HepG2 (cell line): ENCODE data around the gene ERVH48-1. TPM values are rescaled to one million over a fixed set of nuclear protein-coding genes. Genes with fewer than 3 reads are reported as not detected.

Source experiments
- E2F2 ChIP-seq: sonication (generic); formaldehyde crosslinking; IDR thresholded peaks from 2 replicates; pipeline ENCODE4 v1.4.0; 2020; ENCODE audit warnings: missing genetic modification reagents, borderline replicate concordance
- KDM3A ChIP-seq: IDR thresholded peaks from 2 replicates; pipeline ENCODE4 v1.6.1; 2018; ENCODE audit warnings: low read depth, missing compliant biosample characterization
- LBX2 ChIP-seq: sonication (generic); formaldehyde crosslinking; IDR thresholded peaks from 2 replicates; pipeline ENCODE4 v1.5.0; 2020; ENCODE audit warnings: missing genetic modification reagents, mild to moderate bottlenecking, borderline replicate concordance
- MLXIP ChIP-seq: sonication (generic); formaldehyde crosslinking; IDR thresholded peaks from 2 replicates; pipeline ENCODE4 v1.9.0; 2021; ENCODE audit warnings: missing genetic modification reagents, borderline replicate concordance
- PAXIP1 ChIP-seq: sonication (generic); formaldehyde crosslinking; conservative IDR thresholded peaks from 2 replicates; pipeline ENCODE4 v1.4.0; 2020; ENCODE audit warnings: mild to moderate bottlenecking, missing genetic modification reagents, moderate library complexity
- POGZ ChIP-seq: sonication (generic); formaldehyde crosslinking; IDR thresholded peaks from 2 replicates; pipeline ENCODE4 v1.4.0; 2020; ENCODE audit warnings: mild to moderate bottlenecking, missing genetic modification reagents
- SALL2 ChIP-seq: sonication (generic); formaldehyde crosslinking; IDR thresholded peaks from 2 replicates; pipeline ENCODE4 v1.8.1; 2023; ENCODE audit warnings: mild to moderate bottlenecking, missing genetic modification reagents, inconsistent platforms
- SAP130 ChIP-seq: IDR thresholded peaks from 2 replicates; pipeline ENCODE4 v1.6.1; 2016; ENCODE audit warnings: low read depth
- SOX6 ChIP-seq, 2 experiments: fragments of 450-650 bp in 1 of 2; sonication (generic) in 1 of 2; formaldehyde crosslinking in 1 of 2; IDR thresholded peaks; 2 replicates each; pipeline versions ENCODE4 v1.4.0 to v1.6.1; 2017 to 2020; ENCODE audit warnings: antibody characterized with exemption in 1 of 2, mild to moderate bottlenecking in 1 of 2, missing genetic modification reagents in 1 of 2
- TBX2 ChIP-seq: sonication (generic); formaldehyde crosslinking; IDR thresholded peaks from 2 replicates; pipeline ENCODE4 v1.5.0; 2020; ENCODE audit warnings: missing genetic modification reagents, mild to moderate bottlenecking, borderline replicate concordance
- YEATS4 ChIP-seq: sonication (generic); formaldehyde crosslinking; IDR thresholded peaks from 2 replicates; pipeline ENCODE4 v1.4.0; 2020; ENCODE audit warnings: missing genetic modification reagents, borderline replicate concordance
- ZNF343 ChIP-seq: sonication (generic); formaldehyde crosslinking; IDR thresholded peaks from 2 replicates; pipeline ENCODE4 v1.4.0; 2020; ENCODE audit warnings: mild to moderate bottlenecking, missing genetic modification reagents
- ZNF572 ChIP-seq: sonication (generic); formaldehyde crosslinking; IDR thresholded peaks from 2 replicates; pipeline ENCODE4 v1.5.1; 2020; ENCODE audit warnings: mild to moderate bottlenecking, missing genetic modification reagents
- polyA plus RNA-seq, 8 experiments: library from polyadenylated mRNA; depleted of rRNA in 3 of 8; stranded (reverse) in 7 of 8; unstranded in 1 of 8; fragments of >200 nt; fragmentation: Illumina TruSeq in 4 of 8; extraction: Trizol in 4 of 8; gene quantifications; 2 replicates each; pipeline versions ENCODE4 v1.2.1 to v1.2.3, GENCODE V29; 2011 to 2016; ENCODE audit warnings: low read depth in 4 of 8, missing spikeins in 1 of 8, mixed read lengths in 1 of 8; ENCODE audit not compliant: insufficient read depth in 1 of 8
- total RNA-seq, 5 experiments: library from RNA; depleted of rRNA; stranded (reverse); fragments of >200 nt; fragmentation: Illumina TruSeq; extraction: Trizol; gene quantifications; 2 replicates each; pipeline ENCODE4 v1.2.3, GENCODE V29; 2016; ENCODE audit warnings: low read depth in 1 of 5
- TF ChIP-seq, protein P1 (sequence below): sonication (generic); formaldehyde crosslinking; IDR thresholded peaks from 2 replicates; pipeline ENCODE4 v1.5.1; 2020; ENCODE audit warnings: mild to moderate bottlenecking, moderate library complexity, missing genetic modification reagents

ERVH48-1 gene
- total and polyA plus RNA-seq, 2 of the 13 experiments (the other 11 are each of a cell fraction or from before 2014, with no cell fraction given) = 1.8 TPM; not detected in 1

- TF ChIP-seq SOX6 (IDR thresholded peaks at IDR 0.05) (no peak), SOX6 (CRISPR knock-in tag; IDR thresholded peaks at IDR 0.05) (peak; percentile 60; the same call in 1 of the 2 replicates), ZNF572 (0 out of 2 replicates have a peak, but pooled peaks have one; percentile 67), SAP130 (peak; percentile 43; the same call in 1 of the 2 replicates), PAXIP1 (CRISPR knock-in tag) (peak; percentile 12; the same call in 1 of the 2 replicates), YEATS4 (CRISPR knock-in tag) (peak; percentile 43; the same call in 1 of the 2 replicates), SALL2 (peak; percentile 69), KDM3A (CRISPR knock-in tag) (no peak), POGZ (CRISPR knock-in tag) (0 out of 2 replicates have a peak, but pooled peaks have one; percentile 38), TBX2 (CRISPR knock-in tag) (peak; percentile 85), MLXIP (CRISPR knock-in tag) (no peak), E2F2 (0 out of 2 replicates have a peak, but pooled peaks have one; percentile 64), LBX2 (CRISPR knock-in tag) (peak; percentile 70; the same call in 1 of the 2 replicates), ZNF343 (CRISPR knock-in tag) (0 out of 2 replicates have a peak, but pooled peaks have one; percentile 78)
- TF ChIP-seq, protein P1, sequence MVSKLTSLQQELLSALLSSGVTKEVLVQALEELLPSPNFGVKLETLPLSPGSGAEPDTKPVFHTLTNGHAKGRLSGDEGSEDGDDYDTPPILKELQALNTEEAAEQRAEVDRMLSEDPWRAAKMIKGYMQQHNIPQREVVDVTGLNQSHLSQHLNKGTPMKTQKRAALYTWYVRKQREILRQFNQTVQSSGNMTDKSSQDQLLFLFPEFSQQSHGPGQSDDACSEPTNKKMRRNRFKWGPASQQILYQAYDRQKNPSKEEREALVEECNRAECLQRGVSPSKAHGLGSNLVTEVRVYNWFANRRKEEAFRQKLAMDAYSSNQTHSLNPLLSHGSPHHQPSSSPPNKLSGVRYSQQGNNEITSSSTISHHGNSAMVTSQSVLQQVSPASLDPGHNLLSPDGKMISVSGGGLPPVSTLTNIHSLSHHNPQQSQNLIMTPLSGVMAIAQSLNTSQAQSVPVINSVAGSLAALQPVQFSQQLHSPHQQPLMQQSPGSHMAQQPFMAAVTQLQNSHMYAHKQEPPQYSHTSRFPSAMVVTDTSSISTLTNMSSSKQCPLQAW (CRISPR knock-in tag) = peak; percentile 78; the same call in 1 of the 2 replicates
Observed at GRCh38 chr21:42973991-42974831, 48.8 kb upstream of the ERVH48-1 start, which contains the start of gene PKNOX1 (continued).
